Type B pancreatic cell (in vitro differentiated cells): ENCODE data around the gene CFAP119. TPM values are rescaled to one million over a fixed set of nuclear protein-coding genes. Genes with fewer than 3 reads are reported as not detected.

Source experiments
- DNase-seq: peaks from one replicate; pipeline ENCODE4 v3.0.0; 2021; ENCODE audit warnings: mixed read lengths; ENCODE audit not compliant: unreplicated experiment; ENCODE audit errors: extremely low spot score
- H3K27ac Mint-ChIP-seq: 2 replicates; pipeline ENCODE4 v1.8.0; 2021; ENCODE audit warnings: mild to moderate bottlenecking, mixed read lengths
- H3K27me3 Mint-ChIP-seq: 2 replicates; pipeline ENCODE4 v1.8.0; 2021; ENCODE audit warnings: mixed read lengths
- H3K36me3 Mint-ChIP-seq: 2 replicates; pipeline ENCODE4 v1.8.0; 2021; ENCODE audit warnings: mixed read lengths
- H3K4me1 Mint-ChIP-seq: one replicate; pipeline ENCODE4 v1.8.0; 2021; ENCODE audit warnings: mixed read lengths; ENCODE audit not compliant: unreplicated experiment
- H3K4me3 Mint-ChIP-seq: 2 replicates; pipeline ENCODE4 v1.8.0; 2021; ENCODE audit warnings: mild to moderate bottlenecking, mixed read lengths
- H3K9me3 Mint-ChIP-seq: 2 replicates; pipeline ENCODE4 v1.8.0; 2021; ENCODE audit warnings: mixed read lengths
- total RNA-seq: library from RNA; stranded (reverse); gene quantifications from 2 replicates; pipeline ENCODE4 v1.2.1, GENCODE V29; 2021; ENCODE audit warnings: low replicate concordance
- TF ChIP-seq, protein P1 (sequence below): fragments of 200-600 bp; sonication (generic); conservative IDR thresholded peaks from 2 replicates; pipeline ENCODE4 v1.5.0; 2021; ENCODE audit warnings: antibody characterized with exemption, mild to moderate bottlenecking

The CFAP119 gene
- total RNA-seq, 1 donor from 2014 or later = 15.0 TPM

- no peaks in the 10 kb centered on the region for H3K27me3 Mint-ChIP-seq
- TF ChIP-seq, protein P1, sequence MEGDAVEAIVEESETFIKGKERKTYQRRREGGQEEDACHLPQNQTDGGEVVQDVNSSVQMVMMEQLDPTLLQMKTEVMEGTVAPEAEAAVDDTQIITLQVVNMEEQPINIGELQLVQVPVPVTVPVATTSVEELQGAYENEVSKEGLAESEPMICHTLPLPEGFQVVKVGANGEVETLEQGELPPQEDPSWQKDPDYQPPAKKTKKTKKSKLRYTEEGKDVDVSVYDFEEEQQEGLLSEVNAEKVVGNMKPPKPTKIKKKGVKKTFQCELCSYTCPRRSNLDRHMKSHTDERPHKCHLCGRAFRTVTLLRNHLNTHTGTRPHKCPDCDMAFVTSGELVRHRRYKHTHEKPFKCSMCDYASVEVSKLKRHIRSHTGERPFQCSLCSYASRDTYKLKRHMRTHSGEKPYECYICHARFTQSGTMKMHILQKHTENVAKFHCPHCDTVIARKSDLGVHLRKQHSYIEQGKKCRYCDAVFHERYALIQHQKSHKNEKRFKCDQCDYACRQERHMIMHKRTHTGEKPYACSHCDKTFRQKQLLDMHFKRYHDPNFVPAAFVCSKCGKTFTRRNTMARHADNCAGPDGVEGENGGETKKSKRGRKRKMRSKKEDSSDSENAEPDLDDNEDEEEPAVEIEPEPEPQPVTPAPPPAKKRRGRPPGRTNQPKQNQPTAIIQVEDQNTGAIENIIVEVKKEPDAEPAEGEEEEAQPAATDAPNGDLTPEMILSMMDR = no peak
- no peak for DNase-seq
- no peak overlapping the region for H3K4me3 Mint-ChIP-seq
- peaks cover 53% of the 10 kb centered on the region for H3K36me3 Mint-ChIP-seq
- H3K4me1 Mint-ChIP-seq = no peaks in the 10 kb centered on the region
- H3K9me3 Mint-ChIP-seq = no peaks in the 10 kb centered on the region
- no peak overlapping the region for H3K27ac Mint-ChIP-seq
Measured at GRCh38 chr16:30710971-30711370, 50.9 kb downstream of the CFAP119 start.

Other genes with a start within 250 kb of the CFAP119 start
- 58.7 and 59.6 TPM in 2 replicates for gene ZNF768, start 235.5 kb downstream of the CFAP119 start, total RNA-seq
- 9.3 and 11.4 TPM in 2 replicates for gene ZNF747, start 227.2 kb downstream of the CFAP119 start, total RNA-seq
- gene ZNF764, start 203.7 kb downstream of the CFAP119 start, total RNA-seq = 16.8 and 20.2 TPM in 2 replicates
- 9.8 and 14.3 TPM in 2 replicates for gene ZNF688, start 190.3 kb downstream of the CFAP119 start, total RNA-seq
- 22.4 and 29.1 TPM in 2 replicates for gene ZNF785, start 176.4 kb downstream of the CFAP119 start, total RNA-seq
- gene ZNF689, start 151.7 kb downstream of the CFAP119 start, total RNA-seq = 8.1 and 14.9 TPM in 2 replicates
- 41.1 and 45.0 TPM in 2 replicates for gene PRR14, start 111.1 kb downstream of the CFAP119 start, total RNA-seq
- gene FBRS, start 103.6 kb downstream of the CFAP119 start, total RNA-seq = 77.3 and 78.2 TPM in 2 replicates
- 62.8 and 73.5 TPM in 2 replicates for gene SRCAP, start 62.9 kb downstream of the CFAP119 start, total RNA-seq
- gene PHKG2, start 13.6 kb downstream of the CFAP119 start, total RNA-seq = 41.5 and 42.4 TPM in 2 replicates
- gene RNF40, start 260 bp upstream of the CFAP119 start, total RNA-seq = 107 and 131 TPM in 2 replicates
- 26.9 and 35.5 TPM in 2 replicates for gene ZNF629, start 25.1 kb upstream of the CFAP119 start, total RNA-seq
- gene BCL7C, start 132.0 kb upstream of the CFAP119 start, total RNA-seq = 26.3 and 35.0 TPM in 2 replicates
- gene CTF1, start 134.6 kb upstream of the CFAP119 start, total RNA-seq = 2.5 and 3.1 TPM in 2 replicates
- gene FBXL19, start 161.5 kb upstream of the CFAP119 start, total RNA-seq = 29.0 and 46.4 TPM in 2 replicates
- gene ORAI3, start 187.0 kb upstream of the CFAP119 start, total RNA-seq = 18.7 and 19.4 TPM in 2 replicates
- 19.3 and 25.0 TPM in 2 replicates for gene SETD1A, start 195.7 kb upstream of the CFAP119 start, total RNA-seq
- gene HSD3B7, start 223.1 kb upstream of the CFAP119 start, total RNA-seq = 5.8 and 6.9 TPM in 2 replicates
- 1.0 and 9.9 TPM in 2 replicates for gene STX1B, start 248.6 kb upstream of the CFAP119 start, total RNA-seq